Keratinocyte (primary cell): ENCODE results near the gene C12orf75. TPM values are rescaled to one million over a fixed set of nuclear protein-coding genes. Genes with fewer than 3 reads are reported as not detected.

Experiments
- DNase-seq: peaks from one replicate; pipeline ENCODE4 v3.0.0-alpha.2; 2011; ENCODE audit warnings: low read depth, missing footprints, low spot score
- FAIRE-seq: peaks from 2 replicates; lab custom pipeline; 2011; peaks lifted over from hg19 to GRCh38; lab: Jason Lieb, UNC
- H2AFZ ChIP-seq: 2 replicates; pipeline ENCODE4 v1.6.0; 2012; ENCODE audit warnings: low read length, control low read depth, inconsistent platforms; ENCODE audit not compliant: control insufficient read depth
- H3K27ac ChIP-seq: 2 replicates; pipeline ENCODE4 v1.5.1; 2011; ENCODE audit warnings: low read length; ENCODE audit not compliant: control insufficient read depth, insufficient read depth
- H3K27me3 ChIP-seq: 3 replicates; pipeline ENCODE4 v1.6.0; 2011; ENCODE audit warnings: low read length; ENCODE audit not compliant: control insufficient read depth, insufficient read depth; ENCODE audit errors: extremely low read depth
- H3K36me3 ChIP-seq, 2 experiments: 2 replicates in 1 of 2; 3 replicates in 1 of 2; pipeline ENCODE4 v1.5.1; 2011; ENCODE audit warnings: low read length in 2 of 2, mild to moderate bottlenecking in 1 of 2; ENCODE audit not compliant: control insufficient read depth in 2 of 2, insufficient read depth in 2 of 2; ENCODE audit errors: extremely low read depth in 1 of 2
- H3K4me1 ChIP-seq: 3 replicates; pipeline ENCODE4 v1.5.1; 2011; ENCODE audit warnings: low read length; ENCODE audit not compliant: control insufficient read depth, insufficient read depth; ENCODE audit errors: extremely low read depth
- H3K4me2 ChIP-seq: 3 replicates; pipeline ENCODE4 v1.6.0; 2011; ENCODE audit warnings: low read depth, low read length; ENCODE audit not compliant: control insufficient read depth, insufficient read depth; ENCODE audit errors: extremely low read depth
- H3K4me3 ChIP-seq, 3 experiments: fragments of 200-600 bp in 1 of 3; sonication (generic) in 1 of 3; 2 replicates in 2 of 3; 3 replicates in 1 of 3; pipeline ENCODE4 v1.5.1; 2011 to 2016; ENCODE audit warnings: low read length in 3 of 3, mild to moderate bottlenecking in 3 of 3, control low read depth in 2 of 3, inconsistent platforms in 1 of 3, low read depth in 1 of 3, mixed read lengths in 1 of 3, mixed run types in 1 of 3, moderate library complexity in 1 of 3; ENCODE audit not compliant: control insufficient read depth in 2 of 3, insufficient read depth in 2 of 3; ENCODE audit errors: extremely low read depth in 1 of 3
- H3K79me2 ChIP-seq: 2 replicates; pipeline ENCODE4 v1.6.0; 2012; ENCODE audit warnings: low read length; ENCODE audit not compliant: control insufficient read depth, insufficient read depth
- H3K9ac ChIP-seq: 3 replicates; pipeline ENCODE4 v1.6.0; 2011; ENCODE audit warnings: low read length; ENCODE audit not compliant: control insufficient read depth, insufficient read depth; ENCODE audit errors: extremely low read depth
- H3K9me1 ChIP-seq: 3 replicates; pipeline ENCODE4 v1.6.0; 2011; ENCODE audit warnings: low read length; ENCODE audit not compliant: control insufficient read depth, insufficient read depth; ENCODE audit errors: extremely low read depth
- H3K9me3 ChIP-seq: 2 replicates; pipeline ENCODE4 v1.5.1; 2012; ENCODE audit warnings: low read depth, low read length; ENCODE audit not compliant: control insufficient read depth
- H4K20me1 ChIP-seq: 3 replicates; pipeline ENCODE4 v1.6.0; 2011; ENCODE audit warnings: low read length; ENCODE audit not compliant: control insufficient read depth, insufficient read depth; ENCODE audit errors: extremely low read depth
- EZH2 ChIP-seq: IDR thresholded peaks from one replicate; pipeline ENCODE4 v1.6.1; 2012; ENCODE audit warnings: inconsistent platforms, mild to moderate bottlenecking, low read length, moderate library complexity
- dilution Hi-C: fragments of 300-500 bp; cut with MboI; formaldehyde crosslinking; loops from one replicate; pipeline ENCODE4 v1.7.0; 2020; ENCODE audit warnings: low sequenced_read_pairs; ENCODE audit not compliant: extremely low pct_ligation_motif_present
- polyA plus RNA-seq, 5 experiments: library from polyadenylated mRNA; depleted of rRNA in 3 of 5; stranded (reverse) in 3 of 5; stranded (forward) in 1 of 5; unstranded in 1 of 5; fragments of >200 nt; gene quantifications; 1 replicate in 1 of 5; 2 replicates in 3 of 5; 3 replicates in 1 of 5; pipeline versions ENCODE4 v1.2.1 to v1.2.3, GENCODE V29; 2011 to 2012; ENCODE audit warnings: missing spikeins in 2 of 5, low read depth in 1 of 5, low replicate concordance in 1 of 5
- TF ChIP-seq, protein P1 (sequence below), 3 experiments: IDR thresholded peaks in 1 of 3; conservative IDR thresholded peaks in 1 of 3; optimal IDR thresholded peaks in 1 of 3; 2 replicates in 2 of 3; 3 replicates in 1 of 3; pipeline versions ENCODE3 to v1.5.1; 2011; ENCODE audit warnings: low read length in 3 of 3, mild to moderate bottlenecking in 3 of 3, moderate library complexity in 2 of 3, control low read depth in 1 of 3, inconsistent platforms in 1 of 3; ENCODE audit not compliant: insufficient read depth in 2 of 3; ENCODE audit errors: extremely low read depth in 1 of 3

The C12orf75 gene
- polyA plus RNA-seq, 1 donor (not counting 4 experiments of a cell fraction or from before 2014, with no cell fraction given): 160 TPM

DNA sequence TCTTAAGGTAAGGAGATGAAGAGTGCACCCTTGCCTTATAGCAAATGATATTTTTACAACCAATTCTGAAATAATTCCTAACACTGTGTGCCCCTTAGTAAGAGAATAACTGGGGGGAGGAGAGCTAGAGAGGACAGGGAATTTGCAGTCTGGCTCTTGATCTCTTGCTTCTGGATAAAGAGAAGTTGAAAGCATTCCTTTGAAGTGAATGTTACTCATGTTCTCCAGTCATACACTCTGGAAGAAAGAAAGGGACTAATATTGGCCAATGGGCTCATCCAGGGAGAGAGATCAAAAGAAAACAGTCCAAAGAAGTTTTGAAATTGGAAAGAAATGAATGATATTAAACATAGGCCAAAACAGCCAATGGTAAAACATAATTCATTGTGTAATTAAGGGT is 25.3 kb downstream of the C12orf75 start:
- Histone ChIP-seq H3K79me2 (peaks cover 30% of the 10 kb centered on the region), H3K9me1 (peaks cover 3% of the 10 kb centered on the region), H3K9me3 (no peaks in the 10 kb centered on the region), H3K4me2 (no peak overlapping the region), H3K27me3 (no peaks in the 10 kb centered on the region), H3K4me3 (no peak overlapping the region), H3K36me3 (peaks cover 0 to 1% of the 10 kb centered on the region in 2 experiments), H3K27ac (no peak overlapping the region), H3K4me1 (peaks cover 10% of the 10 kb centered on the region), H4K20me1 (no peaks in the 10 kb centered on the region), H3K9ac (no peak overlapping the region), H2AFZ (no peak overlapping the region)
- FAIRE-seq (no peak), DNase-seq (no peak)
- TF ChIP-seq EZH2: no peak
- TF ChIP-seq, protein P1, sequence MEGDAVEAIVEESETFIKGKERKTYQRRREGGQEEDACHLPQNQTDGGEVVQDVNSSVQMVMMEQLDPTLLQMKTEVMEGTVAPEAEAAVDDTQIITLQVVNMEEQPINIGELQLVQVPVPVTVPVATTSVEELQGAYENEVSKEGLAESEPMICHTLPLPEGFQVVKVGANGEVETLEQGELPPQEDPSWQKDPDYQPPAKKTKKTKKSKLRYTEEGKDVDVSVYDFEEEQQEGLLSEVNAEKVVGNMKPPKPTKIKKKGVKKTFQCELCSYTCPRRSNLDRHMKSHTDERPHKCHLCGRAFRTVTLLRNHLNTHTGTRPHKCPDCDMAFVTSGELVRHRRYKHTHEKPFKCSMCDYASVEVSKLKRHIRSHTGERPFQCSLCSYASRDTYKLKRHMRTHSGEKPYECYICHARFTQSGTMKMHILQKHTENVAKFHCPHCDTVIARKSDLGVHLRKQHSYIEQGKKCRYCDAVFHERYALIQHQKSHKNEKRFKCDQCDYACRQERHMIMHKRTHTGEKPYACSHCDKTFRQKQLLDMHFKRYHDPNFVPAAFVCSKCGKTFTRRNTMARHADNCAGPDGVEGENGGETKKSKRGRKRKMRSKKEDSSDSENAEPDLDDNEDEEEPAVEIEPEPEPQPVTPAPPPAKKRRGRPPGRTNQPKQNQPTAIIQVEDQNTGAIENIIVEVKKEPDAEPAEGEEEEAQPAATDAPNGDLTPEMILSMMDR (optimal IDR thresholded peaks at IDR 0.05 in 1 of 3, IDR thresholded peaks at IDR 0.05 in 1 of 3, conservative IDR thresholded peaks at IDR 0.05 in 1 of 3; ENCODE audit: extremely low read depth in 1 of 3, insufficient read depth in 2 of 3, low read length in 3 of 3): no peak
- dilution Hi-C loops: no loop called here

DNA sequence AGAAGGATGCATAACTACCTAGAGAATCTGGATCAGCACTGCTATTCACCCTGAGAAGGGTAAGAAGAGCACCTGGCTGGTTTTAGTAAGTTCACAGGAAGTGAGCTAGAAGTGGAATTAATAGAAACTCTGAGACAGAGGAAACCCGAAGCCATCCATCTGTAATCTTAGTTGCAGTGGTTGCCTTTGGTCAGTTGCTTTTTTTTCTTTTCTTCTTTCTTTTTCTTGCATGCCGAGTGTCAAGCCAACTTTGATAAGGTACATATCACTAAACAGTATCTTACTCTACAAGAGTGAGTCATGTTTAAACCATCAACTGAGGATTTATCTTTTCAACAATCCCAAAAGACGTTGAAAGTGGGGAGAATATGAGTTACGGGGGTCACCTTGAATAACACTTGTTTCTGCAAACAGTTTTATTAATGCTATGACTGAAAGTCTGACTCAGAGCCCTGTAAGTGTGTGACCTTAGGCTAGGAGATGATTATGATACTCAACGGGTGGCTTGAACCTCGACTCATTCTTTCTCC is 26.7 kb downstream of the C12orf75 start:
- Histone ChIP-seq H3K79me2 (peaks cover 22% of the 10 kb centered on the region), H3K27me3 (no peaks in the 10 kb centered on the region), H4K20me1 (no peaks in the 10 kb centered on the region), H3K4me2 (no peak overlapping the region), H3K4me1 (peaks cover 10% of the 10 kb centered on the region), H3K9me1 (peaks cover 3% of the 10 kb centered on the region), H3K27ac (no peak overlapping the region), H2AFZ (no peak overlapping the region), H3K9ac (no peak overlapping the region), H3K4me3 (no peak overlapping the region), H3K9me3 (no peaks in the 10 kb centered on the region), H3K36me3 (peaks cover 0 to 3% of the 10 kb centered on the region in 2 experiments)
- dilution Hi-C loops: no loop called here
- DNase-seq (no peak), FAIRE-seq (no peak)
- no peak for TF ChIP-seq EZH2
- TF ChIP-seq, protein P1 (optimal IDR thresholded peaks at IDR 0.05 in 1 of 3, IDR thresholded peaks at IDR 0.05 in 1 of 3, conservative IDR thresholded peaks at IDR 0.05 in 1 of 3; ENCODE audit: extremely low read depth in 1 of 3, insufficient read depth in 2 of 3, low read length in 3 of 3): no peak
